Measurements from ENCODE around the gene HERC5.

The HERC5 gene

DNA sequence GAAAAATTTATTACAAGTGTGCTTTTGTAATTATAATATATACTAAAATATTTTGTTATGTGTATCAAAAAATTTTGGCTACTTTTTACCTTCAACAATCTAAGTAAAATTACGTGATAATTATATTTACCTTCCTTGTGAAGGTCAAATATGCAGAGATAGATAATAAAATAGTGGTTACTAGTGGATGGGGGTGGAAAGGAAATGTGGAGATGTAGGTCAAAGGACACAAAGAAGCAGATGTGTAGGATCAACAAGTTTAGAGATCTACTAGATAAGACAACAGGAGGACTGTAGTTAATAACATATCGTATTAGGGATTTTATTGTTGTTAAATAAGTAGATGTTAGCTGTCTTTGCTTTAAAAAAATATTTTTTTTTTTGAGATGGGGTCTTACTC is 21.3 kb downstream of the HERC5 start:
- Histone ChIP-seq H3K27me3 (no peaks in the 10 kb centered on the region), H3K27ac (no peak overlapping the region), H3K9me3 (no peaks in the 10 kb centered on the region), H3K4me1 (no peaks in the 10 kb centered on the region), H3K4me3 (no peak overlapping the region), H3K36me3 (peaks cover 0 to 28% (median 7%) of the 10 kb centered on the region in 3 donors)
- DNase-seq = no peak
- TF ChIP-seq CTCF (IDR thresholded peaks at IDR 0.05) = no peak
- intact Hi-C loops (cut with DNase I; ENCODE audit: low total_unique reads) = no loop called here

DNA sequence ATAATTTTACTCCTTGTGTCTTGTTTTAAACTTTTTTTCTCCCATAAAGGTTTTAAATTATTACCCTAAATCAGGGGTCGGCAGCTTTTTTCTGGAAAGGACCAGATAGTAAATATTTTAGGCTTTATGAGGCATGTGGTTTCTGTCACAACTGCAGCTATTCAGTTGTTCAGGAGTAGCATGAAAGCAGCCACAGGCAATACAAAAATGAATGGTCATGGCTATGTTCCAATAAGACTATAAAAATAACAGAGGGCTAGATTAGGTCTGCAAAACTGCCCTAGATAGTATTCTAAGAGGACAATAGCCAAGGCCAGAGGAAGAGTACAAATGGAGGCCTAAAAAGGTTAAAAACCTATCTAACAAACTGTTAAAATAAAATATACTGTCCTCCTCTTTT is 24.6 kb downstream of the HERC5 start:
- H3K9me3 ChIP-seq = no peaks in the 10 kb centered on the region
- H3K27me3 ChIP-seq = no peaks in the 10 kb centered on the region
- peaks cover 0 to 19% (median 6%) of the 10 kb centered on the region in 3 donors for H3K36me3 ChIP-seq
- H3K4me3 ChIP-seq = no peak overlapping the region
- intact Hi-C loops (cut with DNase I; ENCODE audit: low total_unique reads) = no loop called here
- H3K4me1 ChIP-seq = no peaks in the 10 kb centered on the region
- DNase-seq = no peak
- no peak for TF ChIP-seq CTCF (IDR thresholded peaks at IDR 0.05)
- no peak overlapping the region for H3K27ac ChIP-seq

GRCh38 chr4:88489100-88489761 is 32.3 kb downstream of the HERC5 start:
- Histone ChIP-seq H3K27ac (no peak overlapping the region), H3K36me3 (peaks cover 15 to 37% (median 26%) of the 10 kb centered on the region in 3 donors), H3K9me3 (no peaks in the 10 kb centered on the region), H3K27me3 (no peaks in the 10 kb centered on the region), H3K4me3 (no peak overlapping the region), H3K4me1 (no peaks in the 10 kb centered on the region)
- TF ChIP-seq CTCF (IDR thresholded peaks at IDR 0.05) = no peak
- intact Hi-C loops (cut with DNase I; ENCODE audit: low total_unique reads) = no loop called here
- no peak for DNase-seq

DNA sequence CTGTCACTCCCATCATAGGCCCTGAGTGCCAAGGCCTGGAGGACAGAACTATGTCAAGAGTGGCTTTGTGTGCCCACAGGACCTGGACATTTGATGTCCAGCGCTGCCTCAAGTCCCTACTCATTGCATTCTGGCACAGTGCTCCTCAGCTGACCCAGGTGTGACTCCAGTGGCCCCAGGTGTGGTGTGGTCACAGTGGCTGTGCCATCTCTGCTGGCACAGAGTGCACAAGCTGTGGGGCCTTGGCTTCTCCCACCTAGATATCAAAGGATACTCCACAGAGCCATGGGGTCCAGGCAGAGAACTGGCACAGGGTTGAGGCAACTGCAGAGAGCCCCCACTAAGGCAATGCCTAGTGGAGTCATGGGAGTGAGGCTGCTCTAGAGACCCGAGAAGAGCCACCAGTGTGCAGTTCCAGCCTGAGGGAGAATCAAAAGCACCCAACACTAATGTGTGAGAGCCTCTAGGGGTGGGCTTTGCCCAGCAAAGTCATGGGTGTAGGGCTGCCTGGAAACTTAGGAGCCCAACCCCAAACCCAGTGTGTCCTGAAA is 41.0 kb downstream of the HERC5 start:
- Histone ChIP-seq H3K27me3 (no peaks in the 10 kb centered on the region), H3K27ac (no peak overlapping the region), H3K4me1 (no peaks in the 10 kb centered on the region), H3K4me3 (no peak overlapping the region), H3K9me3 (no peaks in the 10 kb centered on the region), H3K36me3 (peaks cover 21 to 52% (median 27%) of the 10 kb centered on the region in 3 donors)
- intact Hi-C loops (cut with DNase I; ENCODE audit: low total_unique reads) = no loop called here
- TF ChIP-seq CTCF (IDR thresholded peaks at IDR 0.05) = no peak
- no peak for DNase-seq

- H3K36me3 ChIP-seq = peaks cover 4 to 25% (median 13%) of the 10 kb centered on the region in 3 donors
- no peaks in the 10 kb centered on the region for H3K4me1 ChIP-seq
- intact Hi-C loops (cut with DNase I; ENCODE audit: low total_unique reads) = no loop called here
- no peak for TF ChIP-seq CTCF (IDR thresholded peaks at IDR 0.05)
- DNase-seq = no peak
- no peak overlapping the region for H3K27ac ChIP-seq
- H3K9me3 ChIP-seq = no peaks in the 10 kb centered on the region
- H3K27me3 ChIP-seq = no peaks in the 10 kb centered on the region
- no peak overlapping the region for H3K4me3 ChIP-seq
Observed at GRCh38 chr4:88503344-88503743, 46.4 kb downstream of the HERC5 start.

Measured in tibial artery (tissue), 4 donors.